ENCODE results near the gene ADAMTS3.
"Not testable (repeated sequence)": the region's sequence is repeated elsewhere in the genome, so short reads cannot be mapped to it uniquely, and the experiment has no call there.

ADAMTS3 gene

DNA sequence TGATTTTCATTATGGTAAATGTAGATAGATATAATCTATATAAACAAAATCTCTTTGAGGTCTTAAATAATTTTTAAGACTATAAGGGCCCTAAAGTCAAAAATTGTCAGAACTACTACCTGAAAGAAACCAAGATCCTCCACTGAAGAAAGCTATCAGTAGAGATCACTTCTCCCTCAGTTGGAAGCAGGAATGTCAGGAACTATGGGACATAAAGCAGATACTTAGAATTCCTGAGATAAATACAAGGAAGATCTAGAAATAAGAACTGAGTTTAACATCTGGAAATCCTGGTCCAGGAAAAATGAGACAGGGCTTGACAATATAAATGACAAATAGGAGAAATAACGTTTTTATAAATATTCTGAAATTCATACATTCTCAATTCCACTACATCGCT is 97.2 kb downstream of the ADAMTS3 start:
- DNase-seq (ENCODE audit: low spot score), result no peak

DNA sequence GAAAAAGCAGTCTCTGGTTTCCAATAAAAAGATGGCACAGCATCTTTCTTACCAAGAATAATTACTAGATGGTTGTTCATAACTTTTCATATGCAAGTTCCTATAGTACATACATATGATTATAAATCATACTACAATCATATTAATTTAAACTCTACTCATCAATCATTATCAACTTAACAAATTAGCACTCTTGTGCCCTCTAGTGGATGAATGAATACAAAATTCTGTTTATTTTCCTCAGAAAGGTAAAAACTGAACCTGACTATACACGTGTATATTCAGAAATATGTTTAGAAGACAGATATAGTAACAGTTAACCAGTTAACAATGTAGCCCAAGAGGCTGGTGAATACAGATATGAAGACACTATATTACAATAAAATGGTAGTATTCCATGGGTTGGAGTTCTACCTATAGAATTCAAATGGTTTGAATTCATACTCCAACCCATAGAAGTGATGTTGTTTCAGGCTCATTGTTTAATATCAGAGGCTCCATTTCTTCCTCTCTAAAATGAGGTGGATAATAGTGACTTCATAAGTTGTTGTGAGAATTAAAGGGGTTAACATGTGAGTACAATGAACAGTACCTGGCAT is 100.0 kb downstream of the ADAMTS3 start:
- DNase-seq (ENCODE audit: low spot score), result peak; percentile 14

DNA sequence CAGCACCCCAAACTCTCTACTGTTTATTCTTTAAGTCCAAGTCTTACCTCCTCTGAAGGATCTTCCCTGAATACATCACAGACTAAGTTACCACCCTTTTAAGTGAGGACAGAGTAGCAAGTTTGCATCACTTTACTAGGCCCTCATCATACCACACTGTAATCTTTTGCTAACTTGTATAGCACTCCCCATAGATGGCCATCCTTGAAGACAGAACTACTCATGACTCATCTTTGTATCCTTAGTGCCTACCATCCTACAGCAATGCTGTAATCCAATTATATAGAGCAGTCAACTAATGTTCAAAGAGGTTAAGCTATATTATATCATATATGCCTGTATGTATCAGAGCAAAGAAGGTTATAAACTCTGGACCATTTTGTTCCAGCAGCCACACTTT is 101.4 kb downstream of the ADAMTS3 start:
- no peak for DNase-seq (ENCODE audit: low spot score)

DNA sequence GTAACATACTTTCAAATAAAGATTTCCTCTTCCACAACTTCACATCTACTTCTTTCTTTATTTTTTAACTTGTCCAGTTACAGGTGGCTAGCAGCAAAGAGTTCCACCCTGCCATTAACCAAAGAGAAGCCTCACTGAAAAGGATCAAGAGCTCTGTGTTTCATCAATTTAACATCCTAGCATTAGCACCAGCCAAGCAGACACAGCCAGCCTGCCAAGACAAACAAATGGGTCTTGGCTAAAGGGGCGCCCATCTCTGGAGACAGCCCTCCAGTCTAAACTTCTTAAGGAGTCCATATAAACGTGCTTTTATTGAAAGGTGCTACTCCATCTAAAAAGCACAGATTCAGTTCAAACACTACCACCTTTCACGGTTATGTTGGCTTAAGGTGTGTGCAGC is 105.3 kb downstream of the ADAMTS3 start:
- no peak for DNase-seq (ENCODE audit: low spot score)

DNA sequence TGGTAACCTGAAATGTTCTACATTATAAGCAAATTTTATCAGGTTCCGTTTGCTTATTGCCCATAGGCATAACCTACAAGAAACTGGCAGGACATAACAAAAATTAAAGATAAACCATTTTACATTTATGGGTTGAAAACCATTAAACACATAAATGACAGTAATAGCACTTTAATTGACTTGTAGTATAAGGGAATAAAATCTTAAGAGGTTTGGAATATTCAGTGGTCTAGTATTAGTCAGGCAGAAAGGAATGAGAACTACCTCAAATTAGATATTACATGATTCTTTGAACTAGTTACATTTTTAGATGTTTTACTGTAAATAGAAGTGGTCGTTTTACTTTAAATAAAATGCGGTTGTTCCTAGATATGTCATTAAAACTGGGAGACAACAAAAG is 111.9 kb downstream of the ADAMTS3 start:
- no peak for DNase-seq (ENCODE audit: low spot score)

DNA sequence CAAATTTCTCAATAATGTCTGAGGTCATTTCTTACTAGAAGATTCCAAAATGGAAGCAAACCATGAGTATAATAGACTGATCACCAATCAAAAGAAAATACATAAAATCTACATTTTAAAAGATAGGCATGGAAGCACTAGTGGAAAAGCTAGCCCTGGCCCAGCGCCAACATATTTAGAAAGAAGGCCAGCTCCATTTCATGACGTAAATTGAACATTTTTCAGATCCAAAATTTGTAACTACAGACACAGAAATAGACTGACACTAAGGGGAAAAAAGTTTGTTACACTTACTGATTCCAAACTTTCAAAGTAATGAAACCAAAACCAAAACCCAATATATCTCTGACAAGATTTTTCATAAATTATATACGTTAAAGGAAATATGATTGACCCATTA is 117.7 kb downstream of the ADAMTS3 start:
- DNase-seq (ENCODE audit: low spot score), result no peak

DNA sequence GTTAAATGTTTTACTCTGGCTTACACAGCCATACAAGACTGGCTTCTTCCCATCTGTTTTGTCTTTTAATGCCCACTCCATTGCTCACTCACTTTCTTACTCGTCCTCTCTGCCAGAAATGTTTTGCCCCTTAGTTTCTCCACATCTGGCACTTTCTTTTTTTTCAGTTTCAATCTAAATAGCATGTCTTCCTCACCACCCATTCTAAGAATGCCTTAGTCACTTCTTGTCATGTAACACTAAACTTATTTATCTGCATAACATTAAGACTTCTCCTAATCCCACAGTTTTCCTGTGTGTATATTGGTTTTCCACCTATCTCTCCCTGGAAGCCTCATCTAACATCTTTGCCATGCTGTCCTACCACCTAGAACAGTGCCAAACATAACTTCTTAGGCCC is 119.3 kb downstream of the ADAMTS3 start:
- no peak for DNase-seq (ENCODE audit: low spot score)

DNA sequence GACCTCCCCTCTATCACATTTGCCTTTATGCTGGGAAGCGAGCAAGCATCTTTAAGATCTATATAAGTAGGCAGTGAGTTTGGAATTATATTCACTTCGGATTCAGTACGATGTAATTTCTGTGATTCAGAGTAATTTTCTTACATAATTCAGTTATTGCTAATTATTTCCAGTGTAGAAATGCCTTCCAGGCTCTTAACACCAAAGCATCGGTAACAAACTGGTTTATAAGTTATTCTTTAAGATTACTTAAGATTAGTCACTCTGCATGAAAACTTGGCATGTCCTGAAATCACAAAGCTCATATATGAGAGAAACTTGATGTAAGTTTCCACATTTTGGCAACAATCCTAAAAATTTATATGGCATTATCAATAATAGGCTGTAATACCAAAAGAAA is 120.8 kb downstream of the ADAMTS3 start:
- no peak for DNase-seq (ENCODE audit: low spot score)

DNA sequence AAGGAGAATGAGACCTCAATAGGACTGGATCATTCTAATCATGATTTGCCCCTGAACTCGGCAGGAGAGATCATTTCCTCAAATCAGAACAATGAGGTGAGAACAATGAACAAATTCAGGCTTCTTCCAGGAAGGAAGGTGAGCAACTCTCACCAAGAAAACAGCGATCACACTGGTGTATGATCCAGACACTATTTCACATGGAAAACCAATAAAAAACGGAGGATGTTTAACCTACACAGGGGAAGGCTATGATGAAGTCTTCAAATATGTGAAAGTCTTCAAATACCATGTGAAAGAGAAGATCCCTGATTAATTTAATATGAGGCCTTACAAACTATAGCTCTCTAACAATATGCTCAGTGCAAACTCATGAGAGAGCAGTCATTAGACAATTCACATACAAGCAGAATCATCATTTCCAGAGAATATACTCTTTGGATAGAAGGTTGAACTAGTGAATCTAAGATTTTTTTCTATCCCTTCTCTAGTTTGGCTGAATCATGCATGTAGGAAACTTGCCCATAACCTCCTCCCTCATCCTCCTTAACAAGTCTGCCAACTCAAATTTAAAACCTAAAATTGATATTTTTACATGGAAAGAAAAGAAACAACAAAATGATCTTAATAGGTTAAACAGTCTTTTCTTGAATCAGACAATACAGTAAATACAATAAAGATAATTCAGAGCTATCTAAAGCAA is 122.5 kb downstream of the ADAMTS3 start:
- no peak for DNase-seq (ENCODE audit: low spot score)

DNA sequence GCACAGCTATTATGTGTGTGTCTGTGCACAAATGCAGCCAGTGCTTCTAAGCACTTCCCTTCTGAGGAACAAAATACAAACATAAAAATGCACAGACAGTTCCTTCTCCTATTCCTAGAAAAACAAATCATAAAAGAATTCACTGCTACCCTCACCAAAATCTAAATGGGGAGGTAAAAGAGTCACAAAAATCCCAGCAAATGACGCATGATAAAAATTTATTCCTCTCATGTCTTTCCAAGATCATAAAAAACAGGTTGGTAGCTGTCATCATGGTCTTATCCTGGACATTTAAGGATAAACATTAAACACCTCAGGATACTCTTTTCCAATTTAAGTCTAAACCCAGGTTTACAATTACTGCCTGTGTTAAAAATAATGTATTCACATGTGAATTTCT is 124.9 kb downstream of the ADAMTS3 start:
- no peak for DNase-seq (ENCODE audit: low spot score)

DNA sequence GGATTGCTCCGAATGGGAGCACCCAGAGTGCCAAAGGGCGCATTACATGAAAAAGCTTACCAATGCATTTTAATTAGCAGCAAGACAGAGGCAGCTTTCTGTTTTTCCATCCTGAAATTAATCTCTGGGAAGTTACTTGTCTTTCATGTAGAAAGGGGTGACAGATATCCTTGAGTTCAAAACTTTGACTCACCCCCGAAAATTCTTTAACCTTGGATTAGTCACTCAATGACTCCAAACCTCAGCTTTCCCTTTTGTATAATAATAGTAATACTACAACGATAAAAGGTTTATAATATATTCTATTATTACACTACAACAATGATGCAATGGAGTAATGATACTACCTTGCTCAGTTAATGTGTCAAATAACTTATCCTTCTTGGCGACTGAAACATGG is 126.3 kb downstream of the ADAMTS3 start:
- DNase-seq (ENCODE audit: low spot score), result no peak

DNA sequence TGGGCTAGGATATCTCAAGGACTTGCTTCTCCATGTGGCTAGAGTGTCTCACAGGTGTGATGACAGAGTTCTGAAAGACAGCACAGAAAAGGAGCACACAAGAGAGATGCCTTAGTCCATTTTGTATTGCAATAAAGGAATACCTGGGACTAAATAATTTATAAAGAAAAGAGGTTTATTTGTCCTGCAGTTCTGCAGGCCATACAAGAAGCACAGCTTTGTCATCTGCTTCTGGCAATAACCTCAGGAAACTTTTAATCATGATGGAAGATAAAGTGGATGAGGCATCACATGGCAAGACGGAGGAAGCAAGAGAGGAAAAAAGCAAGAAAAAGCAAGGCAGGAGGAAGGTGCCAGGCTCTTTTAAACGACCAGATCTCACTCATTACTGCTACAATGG is 126.9 kb downstream of the ADAMTS3 start:
- no peak for DNase-seq (ENCODE audit: low spot score)

DNA sequence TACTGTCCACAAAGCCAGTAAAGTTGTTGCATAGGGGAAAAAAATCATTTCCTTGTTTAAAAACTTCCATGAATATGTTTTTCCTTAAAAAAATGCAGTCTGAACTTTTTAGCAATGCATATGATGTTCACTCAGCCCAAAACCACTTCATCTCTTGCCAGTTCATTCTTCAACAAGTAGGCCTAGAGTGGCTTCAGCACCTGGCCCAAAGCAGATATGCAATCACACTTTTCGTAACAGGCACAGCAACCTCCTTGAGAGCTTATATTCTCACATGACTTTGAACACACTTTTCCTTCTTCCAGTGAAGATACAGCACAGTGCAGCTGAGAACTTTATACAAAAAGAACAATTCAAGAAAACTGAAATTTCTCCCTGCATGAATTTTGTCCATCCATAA is 128.6 kb downstream of the ADAMTS3 start:
- no peak for DNase-seq (ENCODE audit: low spot score)

DNA sequence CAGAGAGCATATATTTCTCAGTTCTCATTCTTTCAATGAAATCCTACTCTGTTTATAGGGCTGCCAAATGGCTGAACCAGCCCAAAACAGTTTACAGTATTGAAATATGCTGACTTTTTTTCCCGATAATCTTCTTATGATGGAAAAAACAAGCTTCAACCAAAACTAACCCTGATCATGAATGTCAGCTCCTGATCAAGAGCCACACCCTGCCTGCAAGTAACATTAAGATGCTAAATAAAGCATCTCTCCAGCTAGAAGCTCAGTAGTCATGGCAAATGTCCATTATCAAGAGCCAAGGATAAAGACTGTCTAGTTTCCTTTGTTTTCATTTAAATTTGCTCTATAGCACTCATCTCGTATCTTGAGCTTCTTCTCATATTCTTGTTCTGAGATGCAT is 136.0 kb downstream of the ADAMTS3 start:
- no peak for DNase-seq (ENCODE audit: low spot score)

DNA sequence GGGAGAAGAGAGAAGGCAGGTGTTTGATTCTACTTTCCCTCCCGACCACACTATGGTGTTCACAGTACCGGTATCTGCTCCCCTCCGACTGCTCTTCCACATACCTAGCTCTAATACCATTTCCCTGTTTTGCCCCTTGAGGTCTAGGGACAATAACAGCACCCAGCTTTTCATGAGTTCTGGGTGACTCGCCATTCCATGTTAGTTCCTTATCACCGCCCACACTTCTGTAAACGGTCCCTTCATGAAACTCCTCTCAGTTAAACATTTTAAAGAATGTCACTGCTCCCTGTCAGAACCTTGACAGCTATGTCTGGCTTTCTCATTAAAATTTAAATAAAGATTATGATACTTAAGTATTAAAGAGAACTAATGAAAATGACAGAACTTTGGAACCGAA is 136.7 kb downstream of the ADAMTS3 start:
- no peak for DNase-seq (ENCODE audit: low spot score)

DNA sequence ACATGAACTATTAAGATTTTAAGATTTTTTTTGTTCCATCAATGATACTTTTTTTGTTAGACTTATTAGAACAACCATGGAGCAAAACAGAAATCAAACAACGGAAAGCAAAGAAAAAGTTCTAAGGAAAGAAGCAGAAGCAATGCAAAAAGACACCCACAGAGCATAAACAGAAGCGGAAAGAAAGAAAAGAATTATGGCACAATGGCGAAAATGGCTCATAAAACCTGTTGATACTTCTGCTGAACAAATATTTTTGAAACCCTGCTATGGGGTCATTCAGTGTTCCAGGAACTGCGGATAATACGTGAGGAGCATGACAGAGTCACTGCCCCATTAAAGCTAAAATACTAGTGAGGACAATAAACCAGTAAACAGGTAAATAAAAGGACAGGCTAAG is 138.0 kb downstream of the ADAMTS3 start:
- DNase-seq (ENCODE audit: low spot score), result no peak

DNA sequence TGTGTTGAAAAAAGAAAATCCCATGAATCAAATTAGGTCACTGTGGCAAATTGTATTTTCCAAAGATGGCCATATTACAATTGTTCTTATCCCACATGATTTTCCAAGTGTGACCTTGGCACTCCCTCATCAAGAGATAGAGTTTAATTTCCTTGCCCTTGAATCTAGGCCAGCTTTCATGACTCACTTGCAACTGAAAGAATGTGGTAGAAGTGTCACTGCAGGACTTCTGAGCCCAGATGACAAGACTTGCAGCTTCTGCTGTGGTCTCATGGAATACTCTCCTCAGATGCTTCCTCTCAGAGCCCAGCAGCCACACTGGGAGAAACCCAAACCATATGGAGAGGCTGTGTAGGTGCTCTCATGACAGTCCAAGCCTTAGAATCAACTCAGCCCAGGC is 139.0 kb downstream of the ADAMTS3 start:
- no peak for DNase-seq (ENCODE audit: low spot score)

DNA sequence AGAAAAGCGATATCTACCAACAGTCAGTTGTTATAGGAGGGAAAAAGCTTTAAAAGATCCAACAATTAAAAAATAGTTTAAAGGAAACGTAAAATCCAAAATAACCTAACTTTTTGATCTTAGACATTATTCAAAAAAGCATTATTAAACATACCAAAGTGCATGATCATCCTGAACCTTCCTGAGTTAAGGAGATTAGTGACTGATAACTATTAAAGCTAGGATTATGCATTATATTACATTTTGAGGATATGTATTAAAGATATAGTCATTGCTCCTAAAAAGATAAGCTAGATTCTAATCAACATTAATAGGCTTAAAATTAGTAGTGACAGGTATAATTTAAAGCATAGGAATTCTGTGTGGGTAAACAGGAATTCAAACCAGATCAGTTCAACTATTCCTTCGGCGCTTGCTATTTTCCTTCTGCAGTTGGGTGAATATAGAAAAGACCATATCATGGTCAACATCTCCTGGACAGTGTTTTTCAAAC is 139.6 kb downstream of the ADAMTS3 start:
- DNase-seq (ENCODE audit: low spot score), result no peak

DNA sequence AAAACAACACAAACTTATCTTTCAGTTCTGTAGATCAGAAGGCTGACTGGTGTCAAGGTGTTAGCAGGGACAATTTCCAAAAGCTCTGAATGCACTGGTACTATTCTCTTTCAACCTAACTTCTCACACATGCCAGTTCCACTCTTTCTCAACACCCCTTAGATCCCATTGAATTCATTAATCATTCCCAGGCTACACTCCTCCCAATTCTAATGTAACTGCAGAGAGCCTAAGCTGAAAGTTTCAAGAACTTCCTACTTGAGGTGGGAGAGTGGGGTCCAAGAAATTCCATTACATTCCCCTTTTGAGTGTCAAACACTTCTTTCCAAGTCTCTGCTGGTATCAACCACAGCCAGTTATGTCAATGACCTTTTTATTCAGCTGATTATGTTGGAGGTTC is 142.0 kb downstream of the ADAMTS3 start:
- DNase-seq (ENCODE audit: low spot score), result no peak

DNA sequence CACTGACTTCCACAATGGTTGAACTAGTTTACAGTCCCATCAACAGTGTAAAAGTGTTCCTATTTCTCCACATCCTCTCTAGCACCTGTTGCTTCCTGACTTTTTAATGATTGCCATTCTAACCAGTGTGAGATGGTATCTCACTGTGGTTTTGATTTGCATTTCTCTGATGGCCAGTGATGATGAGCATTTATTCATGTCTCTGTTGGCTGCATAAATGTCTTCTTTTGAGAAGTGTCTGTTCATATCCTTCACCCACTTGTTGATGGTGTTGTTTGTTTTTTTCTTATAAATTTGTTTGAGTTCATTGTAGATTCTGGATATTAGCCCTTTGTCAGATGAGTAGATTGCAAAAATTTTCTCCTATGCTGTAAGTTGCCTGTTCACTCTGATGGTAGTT is 143.1 kb downstream of the ADAMTS3 start:
- DNase-seq (ENCODE audit: low spot score), result not testable (repeated sequence)

DNA sequence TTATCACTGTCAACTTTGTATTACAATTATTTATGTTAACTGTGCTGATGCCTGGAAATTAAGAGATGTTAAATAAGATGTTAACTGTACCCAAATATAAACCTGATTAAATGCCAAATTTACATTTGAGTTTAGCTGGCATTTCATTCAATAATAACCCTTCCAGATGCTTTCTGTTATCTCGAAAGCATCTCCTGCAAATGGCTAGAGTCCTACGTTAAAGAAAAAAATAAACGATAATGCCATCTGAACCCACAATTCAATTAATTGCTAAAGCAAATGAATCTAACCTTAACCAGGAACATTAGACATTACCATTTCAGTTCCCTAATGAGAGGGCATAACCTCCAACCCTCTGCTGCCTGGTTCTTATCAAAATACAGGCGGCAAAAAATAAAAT is 145.0 kb downstream of the ADAMTS3 start:
- DNase-seq (ENCODE audit: low spot score), result no peak

DNA sequence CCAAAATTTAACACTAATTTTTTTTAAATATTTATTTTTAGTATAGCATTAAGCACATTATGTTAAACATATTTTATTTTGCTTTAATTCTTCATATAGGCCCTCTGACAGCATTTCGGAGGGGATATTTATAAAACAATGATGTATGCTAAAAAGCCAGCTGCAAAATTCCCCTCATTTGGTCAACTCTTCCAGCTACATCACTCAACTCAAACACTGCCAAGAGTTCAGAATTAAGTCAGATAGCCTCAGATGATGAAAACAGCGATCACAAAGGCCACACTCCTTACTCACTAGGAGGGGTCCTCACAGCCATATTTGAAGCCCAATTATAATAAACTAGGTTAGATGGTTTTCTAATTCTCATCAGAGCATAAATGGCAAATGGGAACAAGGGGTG is 146.6 kb downstream of the ADAMTS3 start:
- no peak for DNase-seq (ENCODE audit: low spot score)

DNA sequence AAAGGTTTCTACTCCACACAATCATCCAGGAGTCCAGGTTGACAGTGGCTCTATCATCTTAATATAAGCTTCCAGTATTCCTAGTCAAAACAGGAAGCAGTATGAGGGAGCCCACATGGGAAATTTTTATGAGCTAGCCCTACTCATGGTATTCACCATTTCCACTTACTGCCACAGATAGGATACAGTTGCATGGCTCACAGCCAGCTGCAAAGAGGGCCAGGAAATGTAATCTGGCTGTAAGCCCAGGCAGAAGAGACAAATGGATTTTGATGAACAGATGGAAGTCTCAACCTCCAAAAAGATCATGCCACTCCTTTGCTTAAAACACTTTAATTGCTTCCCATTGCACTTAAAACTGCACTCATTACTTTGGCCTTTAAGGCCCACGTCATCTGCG is 150.6 kb downstream of the ADAMTS3 start:
- no peak for DNase-seq (ENCODE audit: low spot score)

DNA sequence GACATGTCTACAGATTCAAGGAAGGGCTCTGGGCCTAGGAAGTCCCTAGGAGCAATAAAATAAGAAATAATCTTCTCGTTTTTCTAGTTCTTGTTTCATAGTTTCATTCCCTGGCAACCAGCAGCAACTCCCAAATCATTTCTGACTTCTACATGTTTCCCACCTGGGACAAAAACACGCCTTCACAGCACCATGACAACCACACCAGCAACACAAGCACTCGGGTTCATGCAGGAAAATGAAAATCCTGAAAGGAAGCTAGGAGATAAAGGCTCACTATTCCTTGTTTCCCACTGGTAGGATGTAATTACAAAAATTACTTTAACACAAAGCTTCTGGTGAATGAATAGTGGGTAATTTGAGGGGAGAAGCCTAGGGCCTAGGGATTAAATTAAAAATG is 158.9 kb downstream of the ADAMTS3 start:
- DNase-seq (ENCODE audit: low spot score), result no peak
